ENCODE results near the gene TMEM163. TPM values are rescaled to one million over a fixed set of nuclear protein-coding genes. Genes with fewer than 3 reads are reported as not detected.
A peak's percentile ranks its signal among the peaks of the same experiment; 100 is the strongest.

TMEM163 gene
- total RNA-seq, 1 donor: not detected

GRCh38 chr2:134722728-134723127 is 3.9 kb upstream of the TMEM163 start:
- DNase-seq (ENCODE audit: insufficient read length, low spot score, missing footprints): no peak
- Histone ChIP-seq H3K27me3 (ENCODE audit: insufficient read depth, low read length) (peaks cover 46% of the 10 kb centered on the region), H3K4me2 (ENCODE audit: insufficient read depth, low read length) (no peak overlapping the region), H3K79me2 (ENCODE audit: insufficient read depth, low read length) (no peaks in the 10 kb centered on the region), H3K4me3 (ENCODE audit: insufficient read depth, low read length) (no peak overlapping the region), H2AFZ (ENCODE audit: low read length) (no peak overlapping the region), H3K9me3 (ENCODE audit: low read depth, low read length) (no peaks in the 10 kb centered on the region), H3K27ac (ENCODE audit: low read depth, low read length) (no peak overlapping the region), H3K36me3 (ENCODE audit: insufficient read depth, low read length) (no peaks in the 10 kb centered on the region), H4K20me1 (ENCODE audit: insufficient read depth, low read length) (no peaks in the 10 kb centered on the region), H3K4me1 (ENCODE audit: insufficient read depth, low read length) (peaks cover 3% of the 10 kb centered on the region)
- no peak for TF ChIP-seq CTCF (IDR thresholded peaks at IDR 0.05; ENCODE audit: extremely low read depth, low read depth, low read length)

GRCh38 chr2:134721596-134721995 is 2.8 kb upstream of the TMEM163 start:
- peaks cover 57% of the 10 kb centered on the region for H3K27me3 ChIP-seq (ENCODE audit: insufficient read depth, low read length)
- H3K4me3 ChIP-seq (ENCODE audit: insufficient read depth, low read length): no peak overlapping the region
- peak; percentile 66 for DNase-seq (ENCODE audit: insufficient read length, low spot score, missing footprints)
- H3K79me2 ChIP-seq (ENCODE audit: insufficient read depth, low read length): no peaks in the 10 kb centered on the region
- H2AFZ ChIP-seq (ENCODE audit: low read length): no peak overlapping the region
- no peak for TF ChIP-seq CTCF (IDR thresholded peaks at IDR 0.05; ENCODE audit: extremely low read depth, low read depth, low read length)
- no peaks in the 10 kb centered on the region for H3K36me3 ChIP-seq (ENCODE audit: insufficient read depth, low read length)
- no peak overlapping the region for H3K4me2 ChIP-seq (ENCODE audit: insufficient read depth, low read length)
- no peaks in the 10 kb centered on the region for H4K20me1 ChIP-seq (ENCODE audit: insufficient read depth, low read length)
- H3K4me1 ChIP-seq (ENCODE audit: insufficient read depth, low read length): no peaks in the 10 kb centered on the region
- H3K27ac ChIP-seq (ENCODE audit: low read depth, low read length): no peak overlapping the region
- H3K9me3 ChIP-seq (ENCODE audit: low read depth, low read length): no peaks in the 10 kb centered on the region

- Histone ChIP-seq H3K4me1 (ENCODE audit: insufficient read depth, low read length) (no peaks in the 10 kb centered on the region), H3K4me3 (ENCODE audit: insufficient read depth, low read length) (peak overlapping the region; percentile 37), H3K4me2 (ENCODE audit: insufficient read depth, low read length) (peak overlapping the region; percentile 32), H4K20me1 (ENCODE audit: insufficient read depth, low read length) (no peaks in the 10 kb centered on the region), H3K9me3 (ENCODE audit: low read depth, low read length) (no peaks in the 10 kb centered on the region), H3K79me2 (ENCODE audit: insufficient read depth, low read length) (no peaks in the 10 kb centered on the region), H3K36me3 (ENCODE audit: insufficient read depth, low read length) (no peaks in the 10 kb centered on the region), H3K27me3 (ENCODE audit: insufficient read depth, low read length) (peaks cover 74% of the 10 kb centered on the region), H3K27ac (ENCODE audit: low read depth, low read length) (no peak overlapping the region), H2AFZ (ENCODE audit: low read length) (no peak overlapping the region)
- no peak for TF ChIP-seq CTCF (IDR thresholded peaks at IDR 0.05; ENCODE audit: extremely low read depth, low read depth, low read length)
- DNase-seq (ENCODE audit: insufficient read length, low spot score, missing footprints): no peak
Measured at GRCh38 chr2:134718023-134718816, 580 bp downstream of the TMEM163 start.

GRCh38 chr2:134717286-134718022 is 1.3 kb downstream of the TMEM163 start:
- no peaks in the 10 kb centered on the region for H3K4me1 ChIP-seq (ENCODE audit: insufficient read depth, low read length)
- H4K20me1 ChIP-seq (ENCODE audit: insufficient read depth, low read length): no peaks in the 10 kb centered on the region
- no peak overlapping the region for H2AFZ ChIP-seq (ENCODE audit: low read length)
- TF ChIP-seq CTCF (IDR thresholded peaks at IDR 0.05; ENCODE audit: extremely low read depth, low read depth, low read length): no peak
- H3K36me3 ChIP-seq (ENCODE audit: insufficient read depth, low read length): no peaks in the 10 kb centered on the region
- no peak for DNase-seq (ENCODE audit: insufficient read length, low spot score, missing footprints)
- no peak overlapping the region for H3K4me3 ChIP-seq (ENCODE audit: insufficient read depth, low read length)
- peaks cover 76% of the 10 kb centered on the region for H3K27me3 ChIP-seq (ENCODE audit: insufficient read depth, low read length)
- H3K4me2 ChIP-seq (ENCODE audit: insufficient read depth, low read length): no peak overlapping the region
- no peaks in the 10 kb centered on the region for H3K9me3 ChIP-seq (ENCODE audit: low read depth, low read length)
- H3K79me2 ChIP-seq (ENCODE audit: insufficient read depth, low read length): no peaks in the 10 kb centered on the region
- no peak overlapping the region for H3K27ac ChIP-seq (ENCODE audit: low read depth, low read length)

Data from osteoblast (primary cell).